Glutamatergic neuron (in vitro differentiated cells): Measurements from ENCODE around the gene MRRF. TPM values are rescaled to one million over a fixed set of nuclear protein-coding genes. Genes with fewer than 3 reads are reported as not detected.

Experiments used
- DNase-seq: peaks from one replicate; pipeline ENCODE4 v3.0.0; 2022
- H3K27ac Mint-ChIP-seq: one replicate; pipeline ENCODE4 v1.8.0; 2020; ENCODE audit warnings: mild to moderate bottlenecking, mixed read lengths, inconsistent platforms; ENCODE audit not compliant: unreplicated experiment
- H3K27me3 Mint-ChIP-seq: one replicate; pipeline ENCODE4 v1.8.0; 2020; ENCODE audit warnings: mild to moderate bottlenecking, moderate library complexity, mixed read lengths, inconsistent platforms; ENCODE audit not compliant: unreplicated experiment
- H3K36me3 Mint-ChIP-seq: one replicate; pipeline ENCODE4 v1.8.0; 2020; ENCODE audit warnings: mild to moderate bottlenecking, mixed read lengths, inconsistent platforms; ENCODE audit not compliant: unreplicated experiment
- H3K4me1 Mint-ChIP-seq: one replicate; pipeline ENCODE4 v1.8.0; 2020; ENCODE audit warnings: mild to moderate bottlenecking, low read depth, mixed read lengths, inconsistent platforms; ENCODE audit not compliant: unreplicated experiment
- H3K4me3 Mint-ChIP-seq: one replicate; pipeline ENCODE4 v1.8.0; 2020; ENCODE audit warnings: mild to moderate bottlenecking, mixed read lengths, inconsistent platforms; ENCODE audit not compliant: unreplicated experiment
- H3K9me3 Mint-ChIP-seq: one replicate; pipeline ENCODE4 v1.8.0; 2020; ENCODE audit warnings: mild to moderate bottlenecking, moderate library complexity, mixed read lengths, inconsistent platforms; ENCODE audit not compliant: unreplicated experiment
- CTCF ChIP-seq: fragments of 200-600 bp; sonication (generic); IDR thresholded peaks from one replicate; pipeline ENCODE4 v1.5.0; 2021; ENCODE audit not compliant: partially characterized antibody, unreplicated experiment
- total RNA-seq: library from RNA; stranded (reverse); fragmentation: NEBNext Ultra II Directional; extraction: Animal tissue kit (Norgen Biotek cat#: 25700); gene quantifications from one replicate; pipeline ENCODE4 v1.2.1, GENCODE V29; 2021; ENCODE audit not compliant: unreplicated experiment

MRRF gene
- total RNA-seq, 1 donor from 2014 or later, result 16.9 TPM

GRCh38 chr9:122281368-122281767 lies 16.7 kb downstream of the MRRF start:
- TF ChIP-seq CTCF, result no peak
- Mint-ChIP-seq H3K9me3 (no peaks in the 10 kb centered on the region), H3K27me3 (no peaks in the 10 kb centered on the region), H3K36me3 (no peaks in the 10 kb centered on the region), H3K4me1 (no peaks in the 10 kb centered on the region), H3K27ac (no peak overlapping the region), H3K4me3 (no peak overlapping the region)
- no peak for DNase-seq

- Mint-ChIP-seq H3K36me3 (no peaks in the 10 kb centered on the region), H3K27ac (no peak overlapping the region), H3K27me3 (no peaks in the 10 kb centered on the region), H3K4me3 (no peak overlapping the region), H3K9me3 (no peaks in the 10 kb centered on the region), H3K4me1 (no peaks in the 10 kb centered on the region)
- DNase-seq, result no peak
- TF ChIP-seq CTCF, result no peak
Observed at GRCh38 chr9:122286764-122287163, 22.1 kb downstream of the MRRF start.

GRCh38 chr9:122287214-122287720 lies 22.6 kb downstream of the MRRF start:
- H3K9me3 Mint-ChIP-seq, result no peaks in the 10 kb centered on the region
- H3K4me3 Mint-ChIP-seq, result no peak overlapping the region
- H3K36me3 Mint-ChIP-seq, result no peaks in the 10 kb centered on the region
- TF ChIP-seq CTCF, result no peak
- no peaks in the 10 kb centered on the region for H3K4me1 Mint-ChIP-seq
- DNase-seq, result no peak
- H3K27ac Mint-ChIP-seq, result no peak overlapping the region
- H3K27me3 Mint-ChIP-seq, result no peaks in the 10 kb centered on the region

- Mint-ChIP-seq H3K27ac (no peak overlapping the region), H3K27me3 (no peaks in the 10 kb centered on the region), H3K4me1 (no peaks in the 10 kb centered on the region), H3K4me3 (no peak overlapping the region), H3K9me3 (no peaks in the 10 kb centered on the region), H3K36me3 (no peaks in the 10 kb centered on the region)
- TF ChIP-seq CTCF, result no peak
- DNase-seq, result no peak
Observed at GRCh38 chr9:122291458-122291857, 26.8 kb downstream of the MRRF start.

GRCh38 chr9:122294531-122294930 lies 29.8 kb downstream of the MRRF start:
- H3K27ac Mint-ChIP-seq, result no peak overlapping the region
- H3K27me3 Mint-ChIP-seq, result no peaks in the 10 kb centered on the region
- H3K4me3 Mint-ChIP-seq, result no peak overlapping the region
- H3K36me3 Mint-ChIP-seq, result no peaks in the 10 kb centered on the region
- H3K9me3 Mint-ChIP-seq, result no peaks in the 10 kb centered on the region
- TF ChIP-seq CTCF, result no peak
- no peak for DNase-seq
- no peaks in the 10 kb centered on the region for H3K4me1 Mint-ChIP-seq
